ENCODE results near the gene C1QTNF9B.

The C1QTNF9B gene

GRCh38 chr13:23859904-23860303, 37.4 kb downstream of the C1QTNF9B start:
- TF ChIP-seq CTCF (conservative IDR thresholded peaks at IDR 0.05; ENCODE audit: low read depth) = no peak
- POLR2A ChIA-PET (ENCODE audit: low non-redundant PET) = no interaction called here
- H3K27ac ChIP-seq = no peak overlapping the region
- CTCF ChIA-PET = interaction anchor here (0.6 kb wide), 1 partner anchor 137 kb away, joined by 3 read pairs; no protein-coding TSS in a partner anchor
- DNase-seq (ENCODE audit: low spot score) = no peak

DNA sequence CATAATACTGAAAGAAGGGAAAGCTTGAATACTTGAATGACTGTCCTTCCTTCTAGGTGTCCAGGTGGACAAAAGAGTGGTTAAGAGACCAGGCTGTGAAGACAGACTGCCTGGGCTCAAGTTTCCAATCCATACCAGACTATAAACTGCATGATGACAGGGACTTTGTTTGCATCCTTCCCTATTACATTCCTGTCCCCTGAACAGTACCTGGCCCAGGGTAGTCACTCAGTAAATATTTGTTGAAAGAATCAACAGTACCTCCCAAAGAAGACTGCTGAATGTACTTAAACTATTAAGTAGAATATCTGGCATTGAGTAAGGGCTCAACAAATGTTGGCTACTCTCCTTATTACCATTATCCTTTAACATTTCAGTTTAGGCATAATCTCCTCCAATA, 37.8 kb downstream of the C1QTNF9B start:
- no peak for TF ChIP-seq CTCF (conservative IDR thresholded peaks at IDR 0.05; ENCODE audit: low read depth)
- no peak for DNase-seq (ENCODE audit: low spot score)
- ChIA-PET CTCF (no interaction called here), POLR2A (ENCODE audit: low non-redundant PET) (no interaction called here)
- H3K27ac ChIP-seq = no peak overlapping the region

- CTCF ChIA-PET = interaction anchor here (1.0 kb wide), 1 partner anchor 8 kb away, joined by 3 read pairs; no protein-coding TSS in a partner anchor
- POLR2A ChIA-PET (ENCODE audit: low non-redundant PET) = no interaction called here
- no peak for TF ChIP-seq CTCF (conservative IDR thresholded peaks at IDR 0.05; ENCODE audit: low read depth)
- no peak for DNase-seq (ENCODE audit: low spot score)
- no peak overlapping the region for H3K27ac ChIP-seq
Measured at GRCh38 chr13:23858546-23858945, 38.8 kb downstream of the C1QTNF9B start.

DNA sequence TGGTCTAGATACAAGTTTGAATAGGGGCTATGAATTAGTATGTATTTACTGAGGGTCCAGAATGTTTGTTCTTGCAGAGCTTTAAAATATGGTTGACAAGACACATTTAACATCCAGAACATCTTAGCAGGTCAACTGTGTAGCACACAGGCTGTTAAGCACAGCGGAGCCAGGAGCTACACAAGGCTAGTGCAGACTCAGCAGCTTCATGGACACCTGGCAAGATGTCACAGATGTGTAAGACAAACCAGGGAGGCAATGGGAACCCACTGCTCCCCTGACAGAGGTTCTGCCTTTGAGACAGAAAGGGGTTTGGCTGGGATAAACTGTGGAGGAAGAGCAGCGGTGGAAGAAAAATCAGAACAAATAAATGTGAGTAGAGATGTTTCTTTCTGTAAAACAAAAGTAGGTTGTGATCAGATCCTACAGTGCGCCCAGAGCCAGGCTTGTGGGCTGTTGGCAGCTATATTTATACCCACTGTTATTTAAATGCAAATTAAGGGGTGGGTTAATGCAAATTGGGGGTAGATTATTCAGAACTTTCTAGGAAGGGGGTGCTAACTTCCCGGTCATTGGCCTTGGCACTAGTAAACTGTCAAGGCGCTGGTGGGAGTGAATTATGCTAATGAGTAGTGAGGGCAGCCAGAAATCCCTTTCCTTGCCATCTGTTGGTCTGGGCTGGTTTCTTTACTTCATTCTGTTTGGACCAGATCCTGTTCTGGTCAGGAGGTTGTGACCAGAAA, 41.1 kb downstream of the C1QTNF9B start:
- DNase-seq (ENCODE audit: low spot score) = no peak
- H3K27ac ChIP-seq = no peak overlapping the region
- no peak for TF ChIP-seq CTCF (conservative IDR thresholded peaks at IDR 0.05; ENCODE audit: low read depth)
- POLR2A ChIA-PET (ENCODE audit: low non-redundant PET) = no interaction called here
- CTCF ChIA-PET = interaction anchor here (0.6 kb wide), 1 partner anchor 14 kb away, joined by 3 read pairs; no protein-coding TSS in a partner anchor

- no peak for TF ChIP-seq CTCF (conservative IDR thresholded peaks at IDR 0.05; ENCODE audit: low read depth)
- no peak for DNase-seq (ENCODE audit: low spot score)
- POLR2A ChIA-PET (ENCODE audit: low non-redundant PET) = no interaction called here
- CTCF ChIA-PET = interaction anchor here (0.6 kb wide), 1 partner anchor 15 kb away, joined by 3 read pairs; no protein-coding TSS in a partner anchor
- H3K27ac ChIP-seq = no peak overlapping the region
Measured at GRCh38 chr13:23855360-23855759, 41.9 kb downstream of the C1QTNF9B start.

DNA sequence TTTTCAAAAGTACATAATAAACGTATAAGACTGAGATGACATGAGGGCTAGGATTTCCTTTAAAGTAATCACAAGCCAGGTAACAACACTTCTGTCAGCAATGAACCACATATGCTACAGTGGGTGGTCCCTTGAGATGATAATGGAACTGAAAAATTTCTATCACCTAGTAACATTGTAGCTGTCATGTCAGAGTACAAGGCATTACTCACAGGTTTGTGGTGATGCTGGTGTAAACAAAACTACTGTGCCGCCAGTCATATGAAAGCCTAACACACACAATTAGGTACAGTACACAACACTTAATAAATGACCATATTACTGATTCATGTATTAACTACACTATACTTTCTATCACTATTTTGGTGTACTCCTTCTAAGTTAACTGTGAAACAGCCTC, 45.0 kb downstream of the C1QTNF9B start:
- DNase-seq (ENCODE audit: low spot score) = no peak
- CTCF ChIA-PET = no interaction called here

More for the DNA sequence above, 45.0 kb downstream of the C1QTNF9B start:
- no peak overlapping the region for H3K27ac ChIP-seq
- POLR2A ChIA-PET (ENCODE audit: low non-redundant PET) = no interaction called here
- TF ChIP-seq CTCF (conservative IDR thresholded peaks at IDR 0.05; ENCODE audit: low read depth) = no peak
